Medulla oblongata (tissue), 1 donor: ENCODE measurements around the gene LYZ.

Experiments
- DNase-seq: peaks from one replicate; pipeline ENCODE4 v3.0.0-alpha.2; 2015; ENCODE audit errors: extremely low spot score

LYZ gene

DNA sequence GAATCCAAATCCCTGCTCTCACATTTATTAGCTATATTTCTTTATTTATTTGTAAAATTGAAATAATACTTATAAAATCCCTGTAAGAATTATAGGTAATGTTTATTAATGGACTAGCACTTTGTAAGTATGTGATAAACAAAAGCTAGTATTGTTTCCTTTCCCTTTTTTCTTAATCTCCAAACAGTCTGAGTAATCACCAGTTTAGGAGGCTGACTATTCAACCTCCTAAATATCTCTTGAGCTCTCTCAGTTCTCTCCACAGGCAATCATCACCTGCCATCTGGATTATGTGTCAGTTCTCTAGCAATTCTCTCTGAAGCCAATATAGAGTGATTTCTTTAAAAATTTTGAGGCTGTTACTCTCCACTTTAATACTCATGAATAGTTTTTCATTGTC lies 9.2 kb upstream of the LYZ start:
- no peak for DNase-seq

DNA sequence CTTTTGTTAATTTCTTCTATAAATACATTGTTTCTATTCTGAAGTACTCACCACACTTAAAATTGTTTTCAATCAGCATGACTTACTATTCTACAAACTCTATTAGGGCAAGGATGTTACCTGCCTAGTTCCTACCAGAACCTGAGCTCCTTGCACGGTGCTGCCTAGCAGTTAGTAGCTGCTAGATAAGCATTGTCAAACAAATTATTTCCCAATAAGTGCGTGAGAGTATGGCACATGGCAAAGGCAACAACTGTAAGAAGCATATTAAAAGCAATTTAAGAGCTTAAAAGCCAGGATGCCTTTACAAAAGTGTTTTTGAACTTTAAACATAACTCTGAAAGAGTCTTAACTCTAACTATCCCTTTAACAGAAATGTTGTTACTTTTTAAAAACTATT lies 8.2 kb upstream of the LYZ start:
- no peak for DNase-seq

- DNase-seq: no peak
These were observed 6.9 kb upstream of the LYZ start for GRCh38 chr12:69341328-69341727.

GRCh38 chr12:69342421-69342820 lies 5.8 kb upstream of the LYZ start:
- DNase-seq: no peak

GRCh38 chr12:69343357-69343756 lies 4.8 kb upstream of the LYZ start:
- DNase-seq: no peak

DNA sequence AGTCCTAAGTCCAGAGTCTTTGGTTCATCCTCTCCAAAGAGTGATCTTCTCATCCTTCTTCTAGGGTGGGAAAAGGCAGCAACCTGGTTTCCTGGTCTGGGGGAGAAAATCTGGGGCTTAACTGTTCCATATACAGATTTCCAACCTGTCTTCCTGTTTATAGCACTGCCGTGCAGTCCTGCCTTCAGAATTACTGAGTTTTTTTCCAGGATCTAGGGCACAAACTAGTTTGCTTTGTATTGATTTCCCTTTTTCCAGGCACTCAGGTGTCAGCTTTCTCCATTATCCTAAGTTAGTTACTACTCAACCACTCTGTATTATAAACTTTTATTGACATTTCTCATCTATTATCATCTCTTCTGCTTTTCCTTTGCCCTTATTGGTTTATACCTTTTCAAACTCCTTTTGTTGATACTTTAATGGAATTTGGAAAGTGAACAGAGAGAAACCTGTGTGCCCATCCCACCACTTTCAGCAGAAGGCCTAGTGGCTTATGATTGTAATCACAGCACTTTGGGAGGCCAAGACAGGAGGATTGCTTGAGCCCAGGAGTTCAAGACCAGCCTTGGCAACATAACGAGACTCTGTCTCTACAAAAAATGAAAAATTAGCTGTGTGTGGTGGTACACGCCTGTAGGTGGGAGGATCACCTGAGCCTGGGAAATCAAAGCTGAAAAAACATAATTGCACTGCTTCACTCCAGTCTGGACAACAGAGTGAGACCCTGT lies 4.1 kb upstream of the LYZ start:
- DNase-seq: no peak

GRCh38 chr12:69345077-69345476 lies 3.1 kb upstream of the LYZ start:
- no peak for DNase-seq

GRCh38 chr12:69345742-69346141 lies 2.4 kb upstream of the LYZ start:
- no peak for DNase-seq

DNA sequence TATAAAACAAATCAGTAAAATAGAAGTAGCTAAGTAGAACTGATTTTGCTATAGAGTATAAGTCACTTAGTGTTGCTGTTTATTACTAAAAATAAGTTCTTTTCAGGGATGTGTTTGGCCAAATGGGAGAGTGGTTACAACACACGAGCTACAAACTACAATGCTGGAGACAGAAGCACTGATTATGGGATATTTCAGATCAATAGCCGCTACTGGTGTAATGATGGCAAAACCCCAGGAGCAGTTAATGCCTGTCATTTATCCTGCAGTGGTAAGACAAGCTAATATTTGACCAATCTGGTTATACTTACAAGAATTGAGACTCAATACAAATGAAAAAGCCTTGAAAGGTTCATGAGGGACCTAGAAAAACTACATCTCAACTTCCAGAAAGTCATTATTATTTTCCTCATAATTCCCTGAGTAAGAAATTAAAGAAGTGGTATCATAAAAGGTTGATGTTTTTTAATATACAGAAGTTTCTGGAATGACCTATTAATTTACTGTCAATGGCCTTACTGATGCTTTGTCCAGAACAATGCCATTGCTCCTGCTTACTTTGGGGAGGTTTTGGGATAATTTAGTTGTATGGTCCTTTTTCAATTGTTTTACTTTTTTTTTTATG lies 1.9 kb downstream of the LYZ start:
- DNase-seq: no peak

- DNase-seq: no peak
These were observed 2.6 kb downstream of the LYZ start for GRCh38 chr12:69350777-69351176.

GRCh38 chr12:69351462-69352236 lies 3.5 kb downstream of the LYZ start:
- no peak for DNase-seq

DNA sequence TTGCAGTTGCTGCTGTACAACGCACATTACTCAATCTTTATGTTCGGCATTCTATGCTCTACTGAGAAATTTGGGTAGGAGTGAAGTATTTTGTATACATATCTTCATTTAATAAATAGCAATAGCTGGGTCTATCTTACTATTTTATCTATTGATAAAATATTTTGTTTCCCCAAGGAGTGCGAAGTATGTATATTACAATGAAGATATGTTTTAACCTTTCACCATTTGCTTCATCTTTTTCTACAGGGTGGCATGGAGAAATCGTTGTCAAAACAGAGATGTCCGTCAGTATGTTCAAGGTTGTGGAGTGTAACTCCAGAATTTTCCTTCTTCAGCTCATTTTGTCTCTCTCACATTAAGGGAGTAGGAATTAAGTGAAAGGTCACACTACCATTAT lies 4.7 kb downstream of the LYZ start:
- DNase-seq: no peak

DNA sequence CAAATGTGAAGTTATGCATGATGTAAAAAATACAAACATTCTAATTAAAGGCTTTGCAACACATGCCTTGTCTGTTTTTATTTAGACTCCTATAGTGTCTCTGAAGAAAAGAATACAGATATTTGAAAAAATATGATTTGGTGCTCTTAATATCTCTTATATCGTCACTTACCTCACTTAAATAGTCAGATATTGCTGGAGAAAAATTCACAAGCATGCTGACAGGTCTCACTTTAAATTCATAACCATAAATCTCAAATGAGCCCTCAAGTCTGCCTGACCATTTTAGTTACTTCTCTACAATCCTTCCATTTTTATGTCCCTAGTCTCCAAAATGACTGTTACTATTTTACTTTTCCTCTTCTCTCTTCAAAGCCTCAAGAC lies 6.0 kb downstream of the LYZ start:
- no peak for DNase-seq

- DNase-seq: no peak
These were observed 6.5 kb downstream of the LYZ start for GRCh38 chr12:69354556-69355187.

- no peak for DNase-seq
These were observed 7.3 kb downstream of the LYZ start for GRCh38 chr12:69355363-69356028.

- DNase-seq: peak; percentile 88
These were observed 11.6 kb downstream of the LYZ start, which contains the start of gene YEATS4 for GRCh38 chr12:69359531-69360347. YEATS4 (plus strand) TSS chr12:69359743; CDS start chr12:69359973, 230 bp downstream.

DNA sequence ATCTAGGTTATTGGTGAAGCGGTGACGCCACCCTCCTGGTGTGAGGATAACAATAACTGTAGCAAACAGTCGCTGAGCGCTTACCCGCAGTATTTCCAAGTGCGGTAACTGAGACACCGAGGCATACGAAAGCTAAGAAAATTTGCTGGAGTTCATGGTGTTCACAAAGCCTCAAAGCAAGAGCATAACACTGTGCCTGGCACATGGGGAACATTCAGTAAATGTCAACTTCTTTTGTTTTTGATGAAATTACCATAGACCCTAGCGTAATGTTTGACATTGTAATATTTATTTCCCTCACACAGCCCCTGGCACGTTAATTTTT lies 12.1 kb downstream of the LYZ start:
- DNase-seq: no peak

DNA sequence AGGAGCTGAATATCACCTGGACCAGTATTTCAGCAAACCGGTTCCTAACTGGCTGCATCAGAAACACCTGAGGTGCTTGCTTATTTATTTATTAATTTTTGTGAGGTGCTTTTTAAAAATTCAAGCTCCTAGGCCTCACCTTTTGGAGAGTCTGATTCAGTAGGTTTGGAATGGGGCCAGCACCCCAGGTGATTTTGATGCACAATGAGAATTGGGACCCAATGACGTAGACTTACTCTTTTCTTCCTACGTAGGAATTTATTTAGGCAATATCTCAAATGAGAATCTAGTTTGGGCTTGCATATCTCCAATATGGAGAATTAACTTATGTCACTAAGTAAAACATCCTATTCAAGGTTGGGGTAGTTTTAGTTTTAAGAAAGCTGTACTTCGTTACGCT lies 18.6 kb downstream of the LYZ start:
- no peak for DNase-seq

- DNase-seq: no peak
These were observed 20.0 kb downstream of the LYZ start for GRCh38 chr12:69368171-69368570.

GRCh38 chr12:69383074-69383473 lies 34.9 kb downstream of the LYZ start:
- DNase-seq: no peak

GRCh38 chr12:69385038-69385437 lies 36.9 kb downstream of the LYZ start:
- DNase-seq: no peak
